GM12892 (cell line): Measurements from ENCODE around the gene NPEPL1.

Experiments used
- POLR2A ChIP-seq: IDR thresholded peaks from 2 replicates; pipeline ENCODE4 v1.6.1; 2011; ENCODE audit warnings: low read depth, low read length, control low read depth
- POLR2AphosphoS5 ChIP-seq: IDR thresholded peaks from 2 replicates; pipeline ENCODE4 v1.6.1; 2011; ENCODE audit warnings: low read depth, low read length, control low read depth

DNA sequence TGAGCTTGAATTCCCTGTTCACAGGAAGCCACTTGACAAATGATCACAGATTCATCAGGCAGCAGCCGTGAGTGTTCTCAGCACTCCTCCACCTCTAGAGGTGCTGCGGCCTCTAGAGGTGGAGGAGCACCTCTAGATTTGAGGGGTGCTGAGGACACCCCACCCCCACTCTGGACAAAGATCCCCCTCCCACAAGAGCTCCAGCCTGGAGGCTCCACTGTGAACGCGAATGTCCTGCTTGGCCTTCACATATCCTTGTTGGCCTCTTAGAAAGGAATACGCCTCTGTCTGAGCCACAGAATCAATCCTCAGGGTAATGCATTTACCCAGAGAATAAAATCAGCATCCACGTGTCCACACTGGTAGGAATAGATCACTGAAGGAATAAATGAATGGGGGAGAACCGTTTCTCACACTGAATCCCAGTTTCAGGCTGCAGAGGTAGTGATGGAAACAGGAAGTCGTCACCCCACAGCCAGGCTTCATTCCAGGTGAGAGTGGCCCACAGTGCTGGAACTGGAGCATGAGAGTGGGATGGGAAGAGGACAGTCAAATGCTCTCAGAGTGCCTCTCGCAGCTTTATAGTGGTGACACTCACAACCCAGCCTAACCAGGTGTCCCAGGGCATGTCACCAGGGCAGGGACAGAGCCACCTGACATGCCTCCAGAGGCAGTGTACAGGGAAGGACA, 16.6 kb downstream of the NPEPL1 start:
- TF ChIP-seq POLR2AphosphoS5 (no peak), POLR2A (no peak)
